Right renal cortex interstitium (tissue), 3 donors: Measurements from ENCODE around the gene C2CD4B. TPM values are rescaled to one million over a fixed set of nuclear protein-coding genes. Genes with fewer than 3 reads are reported as not detected.

Experiments used
- DNase-seq, 3 donors: peaks; one replicate each; pipeline ENCODE4 v3.0.0-alpha.2; 2013; ENCODE audit warnings: low read depth in 3 of 3, low spot score in 2 of 3
- polyA plus RNA-seq, 3 donors: library from polyadenylated mRNA; unstranded; fragments of 120-200 nt; gene quantifications; one replicate each; pipeline ENCODE4 v1.2.1, GENCODE V29; 2013; ENCODE audit not compliant: insufficient read length in 3 of 3

C2CD4B gene
- under 1 TPM; 0.46 to 0.52 (median 0.46) TPM for polyA plus RNA-seq

- DNase-seq = peak in 1 of 3 donors; percentile 10
Observed at GRCh38 chr15:62165104-62165792, at the start of gene C2CD4B. Gene C2CD4B, minus strand, starts transcription at chr15:62165285. Its CDS starts 301 bp downstream, at chr15:62164984.

- DNase-seq = no peak
Observed at GRCh38 chr15:62212741-62213140, 47.7 kb upstream of the C2CD4B start.

DNA sequence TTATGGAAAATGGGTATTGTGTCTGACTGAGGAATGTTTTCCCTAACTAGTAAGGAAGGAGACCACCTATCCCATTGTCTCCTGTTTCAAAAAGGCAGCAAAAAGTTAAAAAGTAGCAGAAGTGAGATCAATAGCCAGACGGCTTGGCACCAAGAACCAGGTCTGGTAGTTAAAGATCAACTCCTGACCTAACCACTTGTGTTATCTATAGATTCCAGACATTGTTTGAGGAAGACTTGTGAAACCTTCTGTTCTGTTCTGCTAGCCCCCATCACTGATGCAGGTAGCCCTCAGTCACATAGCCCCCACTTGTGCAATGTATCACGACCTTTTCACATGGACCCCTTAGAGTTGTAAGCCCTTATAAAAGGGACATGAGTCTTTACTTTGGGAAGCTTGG is 46.3 kb upstream of the C2CD4B start:
- DNase-seq = no peak

- no peak for DNase-seq
Observed at GRCh38 chr15:62209821-62210220, 44.7 kb upstream of the C2CD4B start.

DNA sequence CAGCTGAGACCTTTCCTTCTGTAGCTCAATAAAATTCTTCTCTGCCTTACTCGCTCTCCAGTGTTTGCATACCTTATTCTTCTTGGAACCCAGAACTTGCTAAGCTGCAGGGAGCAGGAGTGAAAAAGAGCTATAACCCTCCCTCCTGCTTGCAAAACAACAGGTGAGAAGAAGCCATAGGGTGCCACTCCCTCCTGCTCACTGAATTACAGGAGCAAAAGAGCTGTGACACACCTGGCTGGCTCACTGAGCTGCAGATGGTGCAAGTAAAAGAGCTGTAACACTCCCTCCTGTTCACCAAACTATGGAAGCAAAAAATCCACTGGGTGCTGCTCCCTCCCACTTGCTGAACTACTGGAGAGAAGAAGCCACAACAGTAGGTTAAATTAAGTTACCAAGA is 44.2 kb upstream of the C2CD4B start:
- no peak for DNase-seq

- no peak for DNase-seq
Observed at GRCh38 chr15:62208884-62209283, 43.8 kb upstream of the C2CD4B start.

GRCh38 chr15:62208367-62208766 is 43.3 kb upstream of the C2CD4B start:
- DNase-seq = no peak

DNA sequence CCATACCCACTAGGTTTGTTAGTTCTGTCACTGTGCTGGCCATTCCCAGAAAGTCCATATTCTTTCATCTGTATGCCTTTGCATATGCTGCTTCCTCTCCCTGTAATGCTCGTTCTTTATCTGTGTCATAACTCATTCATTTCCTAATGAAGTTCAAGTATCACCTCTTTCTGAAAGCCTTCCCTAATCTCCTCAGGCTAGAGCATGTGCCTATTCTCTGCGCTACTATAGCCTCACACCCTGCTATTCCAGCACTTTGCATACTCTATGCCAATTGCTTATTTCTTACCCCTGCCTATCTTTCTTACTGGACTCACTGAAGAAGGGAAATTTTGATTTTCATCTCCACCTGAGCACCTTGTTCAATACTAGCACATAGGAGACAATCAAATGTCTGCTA is 25.6 kb upstream of the C2CD4B start:
- no peak for DNase-seq

- DNase-seq = no peak
Observed at GRCh38 chr15:62190274-62190673, 25.2 kb upstream of the C2CD4B start.

GRCh38 chr15:62188744-62189143 is 23.7 kb upstream of the C2CD4B start:
- DNase-seq = no peak

DNA sequence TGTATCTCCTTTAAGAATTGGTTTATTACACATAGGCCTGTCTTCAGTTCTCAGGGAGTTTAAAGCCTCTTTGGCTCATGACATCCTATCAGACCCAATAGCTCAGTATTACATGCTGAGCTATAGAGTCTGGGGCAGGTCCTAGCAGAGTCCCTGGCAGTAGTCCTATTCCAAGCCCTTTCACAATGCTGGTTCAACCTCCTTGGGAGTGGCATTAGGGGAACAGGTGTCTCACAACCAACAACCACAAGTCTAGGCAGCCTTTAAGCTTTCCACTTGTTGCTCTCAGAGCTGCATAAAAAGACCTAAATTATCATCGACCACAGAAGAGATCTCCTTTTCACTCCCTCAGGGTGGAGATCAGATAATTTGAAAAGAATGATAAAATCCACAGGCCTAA is 22.8 kb upstream of the C2CD4B start:
- DNase-seq = no peak

DNA sequence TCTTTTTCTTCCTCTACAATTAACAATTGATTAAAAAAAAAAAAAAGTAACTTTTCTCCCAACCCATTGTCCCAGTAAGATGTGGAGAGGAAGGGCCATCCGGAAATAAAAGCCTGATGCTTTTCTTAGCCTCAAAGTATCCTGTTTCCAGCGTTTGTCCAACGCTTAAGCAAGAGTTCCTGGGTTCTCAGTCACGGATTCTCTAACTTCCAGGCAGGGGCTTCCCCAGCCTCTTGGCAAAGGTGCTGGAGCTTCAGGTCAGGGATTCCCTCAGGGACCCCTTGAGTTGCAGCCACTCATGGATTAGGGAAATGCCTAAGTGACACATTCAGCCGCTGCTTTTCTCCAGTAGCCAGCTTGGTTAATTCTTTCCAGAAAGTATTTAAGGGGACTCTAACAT is 22.3 kb upstream of the C2CD4B start:
- no peak for DNase-seq

- DNase-seq = no peak
Observed at GRCh38 chr15:62186578-62186977, 21.5 kb upstream of the C2CD4B start.

- DNase-seq = no peak
Observed at GRCh38 chr15:62183130-62183529, 18.0 kb upstream of the C2CD4B start.

GRCh38 chr15:62173215-62173614 is 8.1 kb upstream of the C2CD4B start:
- no peak for DNase-seq

- no peak for DNase-seq
Observed at GRCh38 chr15:62171882-62172281, 6.8 kb upstream of the C2CD4B start.

DNA sequence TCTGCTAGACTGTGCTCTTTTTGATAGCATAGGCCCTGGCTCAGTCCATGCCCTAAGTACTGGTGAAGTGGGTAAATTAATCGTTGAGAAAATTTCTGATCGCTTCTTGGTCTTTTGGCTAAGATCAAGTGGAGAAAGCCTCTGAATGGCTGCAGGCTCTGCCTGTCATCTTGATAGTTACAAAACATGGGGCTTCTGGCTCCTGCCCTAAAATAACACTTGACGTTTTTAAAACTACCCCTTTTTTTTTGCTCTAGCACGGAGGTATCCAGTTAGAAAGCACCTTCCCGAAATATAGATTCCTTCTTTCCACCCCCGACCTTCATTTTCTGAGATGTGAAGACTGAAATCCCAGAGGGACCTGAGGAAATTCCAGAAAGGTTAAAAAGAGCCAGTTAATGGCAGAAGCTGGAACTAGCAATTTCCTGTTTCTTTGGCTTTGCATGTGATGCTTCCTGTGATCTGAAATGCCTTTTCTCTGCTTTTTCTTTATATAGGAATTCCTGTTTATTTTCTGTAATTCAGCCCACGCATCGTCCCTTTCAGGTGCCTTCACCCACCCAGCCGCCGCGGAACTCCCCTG is 799 bp upstream of the C2CD4B start:
- DNase-seq = peak in 1 of 3 donors; percentile 3

GRCh38 chr15:62164396-62165103 is 535 bp downstream of the C2CD4B start:
- DNase-seq = peak in 1 of 3 donors; percentile 12

DNA sequence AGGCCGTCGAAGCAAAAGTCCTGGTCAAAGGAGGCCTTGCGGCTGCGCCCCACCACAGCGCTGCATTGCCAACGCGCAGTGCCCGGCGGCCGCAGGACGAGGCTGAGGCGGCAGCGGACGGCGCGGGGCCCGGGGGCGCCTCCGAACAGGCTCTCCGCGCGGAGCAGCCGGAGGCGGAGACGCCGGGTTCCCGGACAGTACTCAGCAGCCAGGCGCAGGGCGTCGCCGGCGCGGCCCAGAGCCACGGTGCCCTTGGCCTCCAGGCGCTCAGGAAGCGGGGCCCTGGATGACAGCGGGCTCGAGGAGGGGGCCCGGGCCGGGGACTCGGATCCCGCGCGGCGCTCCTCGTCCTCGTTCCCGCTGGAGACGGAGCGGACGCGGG is 1.1 kb downstream of the C2CD4B start:
- no peak for DNase-seq

- no peak for DNase-seq
Observed at GRCh38 chr15:62163397-62164013, 1.6 kb downstream of the C2CD4B start.

GRCh38 chr15:62153228-62153627 is 11.9 kb downstream of the C2CD4B start:
- no peak for DNase-seq

- DNase-seq = no peak
Observed at GRCh38 chr15:62150445-62150844, 14.6 kb downstream of the C2CD4B start.
